IgD-negative memory B cell (primary cell): ENCODE measurements around the gene MCL1. TPM values are rescaled to one million over a fixed set of nuclear protein-coding genes. Genes with fewer than 3 reads are reported as not detected.
A peak's percentile ranks its signal among the peaks of the same experiment; 100 is the strongest.

ENCODE experiments used
- H3K27ac Mint-ChIP-seq, 3 donors: one replicate each; pipeline ENCODE4 v1.8.0; 2020 to 2022; ENCODE audit warnings: mild to moderate bottlenecking in 3 of 3, mixed read lengths in 3 of 3, moderate library complexity in 1 of 3
- H3K27me3 Mint-ChIP-seq: one replicate; pipeline ENCODE4 v1.8.0; 2021; ENCODE audit warnings: mixed read lengths
- H3K36me3 Mint-ChIP-seq: one replicate; pipeline ENCODE4 v1.8.0; 2020; ENCODE audit warnings: mild to moderate bottlenecking, mixed read lengths
- H3K4me1 Mint-ChIP-seq, 3 donors: one replicate each; pipeline ENCODE4 v1.8.0; 2020 to 2022; ENCODE audit warnings: mixed read lengths in 3 of 3, mild to moderate bottlenecking in 1 of 3
- H3K4me3 Mint-ChIP-seq, 4 donors: one replicate each; pipeline ENCODE4 v1.8.0; 2020 to 2022; ENCODE audit warnings: mild to moderate bottlenecking in 4 of 4, mixed read lengths in 4 of 4, moderate library complexity in 3 of 4
- H3K9me3 Mint-ChIP-seq, 3 donors: one replicate each; pipeline ENCODE4 v1.8.0; 2020 to 2021; ENCODE audit warnings: mixed read lengths in 3 of 3, mild to moderate bottlenecking in 1 of 3
- polyA plus RNA-seq: library from polyadenylated mRNA; unstranded; fragments of 300-500 nt; fragmentation: Illumina TruSeq; gene quantifications from one replicate; pipeline ENCODE4 v1.2.3, GENCODE V29; 2021

The MCL1 gene
- polyA plus RNA-seq, 1 donor from 2014 or later = 99.6 TPM

DNA sequence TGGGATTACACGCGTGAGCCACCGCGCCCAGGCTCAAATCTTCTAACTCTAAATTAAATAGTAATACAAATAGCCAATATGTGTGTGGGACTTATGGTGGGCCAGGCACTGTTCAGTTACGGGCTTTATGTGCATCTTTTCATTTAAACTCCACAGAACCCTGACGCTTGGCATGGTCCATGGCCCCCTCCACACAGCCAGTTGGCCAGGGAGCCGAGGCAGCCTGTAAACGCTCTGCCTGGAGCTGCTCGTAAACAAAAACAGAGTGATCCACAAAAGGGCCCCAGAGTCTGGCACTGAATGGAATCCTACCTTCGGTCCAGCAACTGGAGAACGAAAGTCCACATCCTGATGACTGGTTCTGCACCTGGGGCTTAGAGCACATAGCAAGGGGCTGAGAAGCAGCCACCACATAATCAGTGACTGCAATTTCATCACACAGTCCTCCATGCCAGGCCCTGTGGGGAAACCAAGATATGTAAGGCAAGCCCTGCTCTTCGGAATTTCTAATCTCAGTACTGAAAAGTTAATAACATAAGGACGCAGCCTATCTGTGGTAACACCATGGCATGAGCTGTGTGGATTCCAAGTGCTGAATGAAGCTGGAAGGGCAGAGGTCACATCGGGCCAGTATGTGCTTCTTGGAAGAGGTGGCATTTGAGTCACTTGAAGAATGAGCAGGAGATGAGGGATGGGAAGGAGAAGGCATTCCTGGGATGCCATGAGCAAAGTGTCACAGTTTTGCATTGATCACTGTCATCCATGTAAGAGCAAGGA, 43.7 kb downstream of the MCL1 start:
- Mint-ChIP-seq H3K9me3 (no peaks in the 10 kb centered on the region), H3K27ac (no peak overlapping the region), H3K4me3 (no peak overlapping the region), H3K27me3 (no peaks in the 10 kb centered on the region), H3K4me1 (peaks cover 0 to 4% (median 3%) of the 10 kb centered on the region in 3 donors), H3K36me3 (no peaks in the 10 kb centered on the region)

DNA sequence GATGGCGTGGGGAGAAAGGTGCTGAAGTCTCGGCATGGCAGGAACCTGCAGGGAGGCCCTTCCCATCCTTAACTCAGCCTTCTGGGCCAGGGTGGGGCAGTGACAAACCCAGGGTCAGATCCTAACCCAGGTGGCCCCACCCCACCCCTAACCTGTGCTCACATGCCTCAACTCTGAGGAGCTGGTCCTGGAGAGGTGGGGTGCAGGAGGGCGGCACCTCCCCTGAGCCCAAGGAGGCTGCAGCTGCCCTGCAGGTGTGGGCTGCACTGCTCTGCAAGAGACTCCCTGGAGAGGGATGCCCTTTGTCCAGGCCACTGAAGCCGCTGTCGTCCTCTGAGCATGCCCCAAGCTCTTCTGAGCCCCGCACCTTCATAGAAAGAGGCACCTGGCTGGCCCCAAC, 45.4 kb downstream of the MCL1 start:
- H3K27ac Mint-ChIP-seq = no peak overlapping the region
- H3K27me3 Mint-ChIP-seq = no peaks in the 10 kb centered on the region
- H3K4me3 Mint-ChIP-seq = no peak overlapping the region
- H3K4me1 Mint-ChIP-seq = peaks cover 0 to 4% (median 3%) of the 10 kb centered on the region in 3 donors
- H3K36me3 Mint-ChIP-seq = no peaks in the 10 kb centered on the region
- H3K9me3 Mint-ChIP-seq = no peaks in the 10 kb centered on the region

DNA sequence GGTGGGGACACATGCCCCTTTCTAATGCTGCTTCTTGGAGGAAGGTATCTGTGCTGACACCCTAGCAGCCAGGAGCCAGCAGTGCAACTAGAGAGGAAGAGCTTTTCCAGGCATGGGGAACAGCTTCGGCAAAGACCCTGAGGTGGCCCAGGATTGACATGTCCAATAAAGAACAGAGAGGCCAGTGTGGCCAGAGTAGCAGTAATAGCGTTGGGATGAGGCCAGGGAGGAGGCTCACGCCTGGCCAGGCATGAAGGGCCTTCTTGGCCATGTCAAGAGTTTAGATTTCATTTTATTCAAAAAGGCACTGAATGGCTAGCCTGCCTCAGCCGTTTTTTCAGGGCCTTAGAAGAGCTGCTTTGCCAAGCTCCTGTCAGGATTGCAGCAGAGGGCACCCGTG, 46.5 kb downstream of the MCL1 start:
- Mint-ChIP-seq H3K4me3 (peak overlapping the region in 1 of 4 donors; percentile 24), H3K36me3 (no peaks in the 10 kb centered on the region), H3K4me1 (peaks cover 0 to 4% (median 3%) of the 10 kb centered on the region in 3 donors), H3K27ac (peak overlapping the region in 1 of 3 donors; percentile 46), H3K27me3 (no peaks in the 10 kb centered on the region), H3K9me3 (no peaks in the 10 kb centered on the region)

DNA sequence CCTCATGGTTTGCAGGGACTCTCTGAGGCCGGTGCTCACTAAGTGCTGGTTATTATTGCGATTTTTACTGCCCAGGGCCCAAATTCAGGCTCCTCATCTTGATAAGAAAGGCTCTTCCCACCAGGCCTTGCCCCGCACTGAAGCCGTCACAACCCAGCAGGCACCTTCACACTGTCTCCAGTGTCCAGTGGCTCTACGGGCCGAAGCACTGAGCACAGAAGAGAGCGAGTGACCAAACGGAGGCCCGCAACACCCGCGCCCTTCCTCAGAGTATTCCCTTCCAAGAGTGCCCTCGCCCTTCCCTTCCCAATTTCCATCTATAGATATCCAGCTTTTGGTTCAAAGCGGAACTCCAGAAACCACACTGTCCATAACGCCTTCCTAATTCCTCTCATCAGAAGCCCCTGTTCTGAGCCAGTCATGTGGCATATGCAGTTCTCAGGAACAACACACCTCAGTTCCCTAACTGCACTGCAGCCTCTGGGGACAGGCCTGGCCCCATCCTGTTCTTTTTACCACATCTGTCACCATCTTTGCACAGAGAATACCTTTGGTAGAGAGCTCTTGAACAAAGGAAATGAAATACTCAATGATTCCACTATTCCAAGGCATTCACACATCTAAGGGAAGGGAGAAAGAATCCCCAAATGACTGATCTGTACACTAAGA, 48.8 kb downstream of the MCL1 start:
- peaks cover 0 to 4% (median 3%) of the 10 kb centered on the region in 3 donors for H3K4me1 Mint-ChIP-seq
- H3K27ac Mint-ChIP-seq = no peak overlapping the region
- H3K4me3 Mint-ChIP-seq = no peak overlapping the region
- H3K36me3 Mint-ChIP-seq = no peaks in the 10 kb centered on the region
- H3K27me3 Mint-ChIP-seq = no peaks in the 10 kb centered on the region
- no peaks in the 10 kb centered on the region for H3K9me3 Mint-ChIP-seq

DNA sequence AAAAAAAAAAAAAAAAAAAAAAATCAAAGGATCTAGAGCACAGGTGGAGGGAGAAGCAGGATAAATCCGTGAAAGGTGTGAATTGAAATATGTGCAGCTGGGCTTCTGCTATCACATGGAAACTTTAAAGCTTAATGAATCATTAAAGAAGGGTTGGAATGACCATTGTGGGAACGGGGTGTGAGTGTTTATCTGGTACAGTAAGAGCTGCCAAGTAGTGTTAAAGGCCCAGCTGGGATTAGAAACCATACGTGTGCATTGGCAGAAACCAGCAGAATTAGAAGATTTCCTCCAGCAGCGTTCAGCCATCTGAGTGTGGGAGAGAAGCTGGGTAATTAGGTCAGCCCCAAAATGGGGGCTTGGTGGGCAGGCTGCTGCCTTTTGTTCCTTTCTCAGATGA, 50.4 kb downstream of the MCL1 start:
- Mint-ChIP-seq H3K4me3 (no peak overlapping the region), H3K27ac (peak overlapping the region in 1 of 3 donors; percentile 31), H3K27me3 (no peaks in the 10 kb centered on the region), H3K9me3 (no peaks in the 10 kb centered on the region), H3K36me3 (no peaks in the 10 kb centered on the region), H3K4me1 (peaks cover 0 to 4% (median 3%) of the 10 kb centered on the region in 3 donors)

DNA sequence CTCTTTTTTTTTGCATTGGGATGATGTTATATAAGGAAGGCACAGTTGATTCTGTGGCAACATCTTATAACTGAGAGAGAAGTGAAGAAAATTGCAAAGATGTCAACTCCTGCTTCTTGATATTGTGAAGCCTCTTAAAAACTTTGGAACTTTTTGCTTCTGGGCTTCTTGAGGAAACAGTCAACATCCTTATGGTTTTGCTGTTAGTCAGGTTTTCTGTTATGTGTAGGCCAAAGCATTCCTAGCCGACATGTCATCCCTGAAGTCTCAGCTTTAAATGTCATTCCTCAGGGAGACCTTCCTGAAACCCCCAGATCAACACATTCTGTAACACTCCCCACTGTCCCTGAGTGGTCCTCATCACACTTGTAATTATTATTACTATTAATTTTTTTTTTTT, 51.2 kb downstream of the MCL1 start:
- H3K4me1 Mint-ChIP-seq = peaks cover 0 to 4% (median 3%) of the 10 kb centered on the region in 3 donors
- H3K36me3 Mint-ChIP-seq = no peaks in the 10 kb centered on the region
- H3K27ac Mint-ChIP-seq = no peak overlapping the region
- no peaks in the 10 kb centered on the region for H3K9me3 Mint-ChIP-seq
- no peaks in the 10 kb centered on the region for H3K27me3 Mint-ChIP-seq
- H3K4me3 Mint-ChIP-seq = no peak overlapping the region

DNA sequence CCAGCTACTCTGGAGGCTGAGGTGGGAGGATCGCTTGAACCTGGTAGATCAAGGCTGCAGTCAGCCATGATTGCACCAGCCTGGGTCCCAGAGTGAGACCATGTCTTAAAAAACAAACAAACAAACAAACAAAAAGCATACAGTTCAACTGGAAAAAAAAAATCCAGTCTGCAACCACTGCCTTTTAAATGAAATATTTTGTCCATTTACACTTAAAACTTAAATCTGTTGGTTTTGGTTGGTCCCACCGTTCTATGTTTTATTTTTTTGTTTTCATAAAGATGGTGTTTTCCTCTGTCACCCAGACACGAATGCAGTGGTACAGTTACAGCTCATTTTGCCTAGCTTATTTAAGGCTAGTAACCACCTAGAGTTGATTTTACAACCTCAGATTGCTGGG, 54.1 kb downstream of the MCL1 start:
- Mint-ChIP-seq H3K27me3 (no peaks in the 10 kb centered on the region), H3K9me3 (no peaks in the 10 kb centered on the region), H3K4me3 (no peak overlapping the region), H3K27ac (no peak overlapping the region), H3K36me3 (no peaks in the 10 kb centered on the region), H3K4me1 (no peaks in the 10 kb centered on the region)

Other genes starting within 250 kb of the MCL1 start
- gene RPRD2, start 215.5 kb downstream of the MCL1 start, polyA plus RNA-seq = 34.1 TPM
- gene TARS2, start 92.2 kb downstream of the MCL1 start, polyA plus RNA-seq = 37.4 TPM
- 0.11 TPM for gene ECM1, start 71.5 kb downstream of the MCL1 start, polyA plus RNA-seq
- gene FALEC, start 63.9 kb downstream of the MCL1 start, polyA plus RNA-seq = 1.0 TPM
- gene ADAMTSL4, start 30.2 kb downstream of the MCL1 start, polyA plus RNA-seq = 0.30 TPM
- 73.9 TPM for gene ENSA, start 50.0 kb upstream of the MCL1 start, polyA plus RNA-seq
- 18.8 TPM for gene GOLPH3L, start 117.5 kb upstream of the MCL1 start, polyA plus RNA-seq
- gene HORMAD1, start 141.3 kb upstream of the MCL1 start, polyA plus RNA-seq = 0.84 TPM
- 478 TPM for gene CTSS, start 186.2 kb upstream of the MCL1 start, polyA plus RNA-seq
- gene CTSK, start 228.7 kb upstream of the MCL1 start, polyA plus RNA-seq = 1.0 TPM